Measurements from ENCODE around the gene UNC5A.

UNC5A gene

DNA sequence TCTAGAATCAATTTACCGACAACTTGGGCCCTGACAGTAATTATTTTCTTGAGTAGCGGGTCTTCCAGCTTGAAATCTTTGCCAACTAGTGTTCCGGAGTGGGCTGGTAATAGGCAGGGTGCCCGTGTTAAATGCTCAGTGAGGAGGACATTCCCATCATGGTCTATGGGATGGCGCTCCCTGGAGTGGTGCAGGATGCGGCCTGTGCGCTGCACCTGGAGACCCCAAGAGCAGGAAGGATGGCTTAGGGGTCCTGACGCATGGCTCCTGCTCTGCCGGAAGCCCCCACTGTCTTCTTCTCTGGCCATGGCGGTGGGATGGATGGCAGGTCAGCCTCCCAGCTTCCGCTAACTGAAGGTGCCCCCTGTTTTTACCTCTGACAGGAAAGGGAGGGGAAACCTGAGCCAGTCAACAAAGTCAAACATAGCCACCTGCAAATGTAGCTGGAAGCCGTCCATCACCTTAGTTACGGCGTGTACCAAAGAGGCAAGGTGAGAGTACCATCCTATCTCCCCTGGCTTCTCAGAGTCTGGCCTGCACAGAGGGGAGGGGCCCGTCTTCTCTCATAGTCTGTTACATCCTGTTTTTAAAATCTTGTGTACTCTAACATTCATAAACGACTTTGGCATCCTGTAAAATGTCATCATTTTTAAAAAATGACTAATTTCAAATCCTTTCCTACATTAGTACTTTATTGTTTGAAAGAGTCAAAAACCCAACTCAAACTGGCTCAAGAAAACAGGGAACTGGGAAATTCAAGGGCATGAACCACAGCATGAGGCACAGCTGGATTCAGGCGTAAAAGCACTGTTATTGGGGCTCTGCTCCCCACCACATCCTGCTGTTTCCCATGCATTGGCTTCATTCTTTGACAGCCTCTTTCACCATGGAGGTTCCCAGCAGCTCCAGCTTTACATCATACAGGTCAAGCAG is 28.5 kb upstream of the UNC5A start:
- no peak for DNase-seq (ENCODE audit: low spot score)

GRCh38 chr5:176784218-176785165 is 25.9 kb upstream of the UNC5A start:
- DNase-seq (ENCODE audit: low spot score): no peak

DNA sequence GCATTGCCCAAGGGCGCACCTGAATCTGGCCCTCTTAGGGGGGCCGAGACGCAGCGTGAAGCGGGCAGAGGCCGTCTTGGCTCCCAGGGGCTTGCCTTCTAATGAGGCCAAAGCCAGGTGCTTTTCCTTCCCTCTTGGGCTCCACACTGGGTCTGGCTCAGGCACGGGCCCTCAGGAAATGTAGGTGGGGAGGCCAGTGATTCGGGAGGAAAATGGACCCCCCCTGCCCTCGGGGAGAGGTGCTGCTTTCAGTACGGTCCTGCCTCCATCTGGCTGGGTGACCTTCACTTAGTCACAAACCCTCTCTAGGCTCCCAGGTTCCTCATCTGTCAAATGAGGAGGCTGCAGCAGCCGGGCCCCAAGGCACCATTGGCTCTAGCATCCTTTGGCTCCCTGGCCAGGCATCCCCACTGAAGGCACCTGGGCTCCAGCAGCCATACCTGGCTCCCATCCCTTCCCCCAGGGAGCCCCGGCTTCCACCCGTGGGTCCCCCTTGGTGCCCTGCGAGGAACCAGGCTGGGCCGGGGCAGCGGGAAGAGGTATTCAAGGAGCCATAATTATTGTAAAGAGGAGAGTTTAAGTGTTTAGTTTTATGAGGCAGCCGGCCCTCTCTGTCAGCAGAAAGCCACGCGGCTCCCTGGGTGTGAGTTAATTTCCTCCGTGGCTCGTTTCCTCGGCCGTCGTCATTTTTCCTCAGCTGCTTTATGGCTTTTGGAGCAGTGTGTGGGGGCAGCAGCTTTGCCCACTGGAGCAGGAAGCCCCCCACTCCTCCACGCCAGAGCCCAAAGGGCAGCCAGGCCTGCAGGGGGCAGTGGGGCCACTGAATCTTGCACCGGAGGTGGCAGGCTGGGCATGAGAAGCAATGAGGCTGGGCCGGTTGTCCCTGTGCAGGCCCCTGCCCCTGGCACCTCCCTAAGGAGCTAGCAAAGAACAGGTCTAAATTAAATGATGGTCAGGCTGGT is 24.9 kb upstream of the UNC5A start:
- DNase-seq (ENCODE audit: low spot score): no peak

GRCh38 chr5:176787676-176788075 is 22.7 kb upstream of the UNC5A start:
- DNase-seq (ENCODE audit: low spot score): no peak

GRCh38 chr5:176788091-176788490 is 22.3 kb upstream of the UNC5A start:
- no peak for DNase-seq (ENCODE audit: low spot score)

DNA sequence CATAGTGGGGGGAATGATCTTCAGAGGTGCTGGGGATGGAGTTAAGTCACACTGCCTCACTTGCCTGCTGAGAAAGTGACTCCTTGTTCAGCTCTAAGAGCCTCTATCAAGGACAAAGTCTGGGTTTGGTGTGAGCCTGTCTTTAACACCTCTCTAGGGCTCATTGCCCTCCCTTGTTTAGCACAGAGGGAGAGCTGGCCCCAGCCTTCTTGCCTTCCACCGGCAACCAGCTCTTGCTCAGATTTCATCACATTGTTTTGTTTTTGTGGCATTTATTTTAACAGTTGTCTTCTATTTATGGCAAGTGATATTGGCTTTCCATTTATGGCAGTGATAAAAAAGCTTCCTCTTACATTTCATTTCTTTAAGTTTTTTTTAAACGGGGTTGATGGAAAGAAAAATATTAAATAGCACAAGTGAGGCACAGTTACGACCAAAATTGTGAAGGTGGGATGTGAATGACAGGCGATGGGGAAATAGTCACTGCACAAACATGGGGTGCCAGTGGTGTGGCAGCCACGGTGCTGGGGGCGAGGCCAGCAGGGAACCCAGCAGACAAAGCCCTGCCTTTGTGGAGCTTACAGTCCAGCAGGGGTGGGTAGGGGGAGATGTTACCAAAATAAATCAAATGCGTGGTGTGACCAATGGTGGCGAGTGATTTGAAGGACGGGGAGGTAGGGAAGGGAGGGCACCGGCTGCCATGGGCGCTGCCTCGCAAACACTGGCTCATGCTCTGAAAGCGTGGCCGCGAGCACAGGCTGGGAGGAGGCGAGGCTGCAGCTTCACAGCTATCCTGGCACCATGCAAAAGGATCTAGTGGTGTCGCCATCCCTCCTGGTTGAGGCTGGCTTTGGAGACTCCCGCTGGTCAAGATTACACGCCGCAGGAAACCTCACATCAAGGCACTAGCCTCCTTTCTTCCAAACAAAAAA is 21.2 kb upstream of the UNC5A start:
- no peak for DNase-seq (ENCODE audit: low spot score)

DNA sequence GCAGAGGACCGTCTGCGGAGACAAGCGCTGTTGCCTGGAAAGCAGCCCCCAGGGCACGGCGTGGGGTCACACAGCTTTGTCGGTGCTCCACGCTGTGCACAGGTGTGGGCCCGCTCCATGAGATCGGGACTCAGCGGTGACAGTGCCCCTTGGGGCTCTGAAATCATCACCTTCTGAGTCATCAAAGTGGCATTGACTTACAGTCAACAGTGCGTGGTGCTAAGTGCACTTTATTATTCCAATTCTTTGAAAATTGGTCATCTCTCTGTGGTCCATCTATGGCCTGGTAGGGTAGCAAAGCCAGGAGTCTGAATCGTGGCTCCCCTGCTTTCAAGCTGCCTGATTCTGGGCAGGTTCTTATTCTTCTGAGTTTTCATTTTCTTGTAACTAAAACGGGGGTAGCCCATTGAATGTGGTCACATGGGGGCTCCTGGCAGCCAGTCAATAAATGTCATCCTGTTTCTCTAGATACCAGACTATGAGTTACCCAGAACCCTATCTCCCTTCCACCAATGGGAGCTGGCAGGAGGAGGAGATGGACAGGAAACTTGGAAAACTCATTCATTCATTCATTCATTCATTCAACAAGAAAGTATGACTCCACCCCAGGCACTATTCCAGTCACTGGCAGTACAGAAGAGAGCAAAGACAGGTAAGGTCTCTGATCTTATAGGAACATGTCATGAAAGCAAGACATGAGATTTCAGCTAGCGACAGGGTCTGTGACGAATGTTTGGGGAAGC is 20.3 kb upstream of the UNC5A start:
- no peak for DNase-seq (ENCODE audit: low spot score)

DNA sequence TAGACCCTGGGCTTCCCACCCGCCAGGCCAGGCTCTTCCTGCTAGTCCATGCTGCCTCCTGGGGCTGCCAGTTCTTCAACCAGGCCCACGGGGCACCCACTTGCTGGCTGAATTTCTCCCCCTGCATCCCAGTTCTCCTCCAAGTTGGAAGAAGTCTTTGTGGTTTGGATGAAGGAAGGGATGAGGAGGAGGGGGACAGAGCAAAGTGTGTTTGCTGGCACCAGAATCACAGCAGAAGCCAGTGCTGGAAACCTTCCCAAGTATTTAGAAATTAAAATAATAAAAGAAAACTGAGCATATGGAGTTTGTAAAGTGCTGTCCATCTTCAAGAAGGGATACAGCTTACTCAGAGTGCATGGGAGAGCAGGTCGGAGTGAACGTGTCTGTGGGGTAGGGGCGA is 19.4 kb upstream of the UNC5A start:
- no peak for DNase-seq (ENCODE audit: low spot score)

DNA sequence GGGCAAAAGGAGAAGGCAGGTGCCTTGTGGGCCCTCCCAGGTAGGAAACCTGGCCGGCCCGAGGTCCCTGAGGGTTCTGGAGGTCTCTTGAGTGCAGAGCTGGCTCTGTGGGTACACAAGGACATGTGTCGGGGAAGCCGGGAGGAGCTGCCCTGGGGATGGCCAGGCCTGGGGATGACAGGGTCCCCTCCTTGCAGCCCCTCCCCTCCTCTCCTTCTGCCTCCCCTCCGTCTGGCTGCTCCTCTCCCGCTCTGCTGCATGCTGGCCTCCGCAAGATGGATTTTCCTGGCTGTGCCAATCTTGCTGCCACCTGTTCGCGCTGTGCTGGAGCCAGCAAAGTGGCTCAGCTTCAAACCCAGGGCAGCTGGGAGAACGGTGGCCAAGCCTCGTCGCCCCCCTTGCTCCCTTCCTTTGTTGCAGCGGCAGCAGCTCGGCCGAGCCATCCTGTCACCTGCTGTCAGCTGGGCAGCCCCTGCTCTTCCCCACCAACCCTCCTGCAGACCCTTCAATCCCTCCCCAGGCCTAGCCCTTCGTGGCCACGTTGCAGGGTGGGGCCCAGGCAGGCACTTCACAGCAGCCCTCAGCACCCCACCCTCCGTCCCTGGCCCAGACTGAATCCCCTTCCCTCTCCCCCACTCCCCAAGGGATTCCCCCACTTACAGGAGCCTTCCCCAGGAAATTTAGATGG is 17.6 kb upstream of the UNC5A start:
- DNase-seq (ENCODE audit: low spot score): no peak

DNA sequence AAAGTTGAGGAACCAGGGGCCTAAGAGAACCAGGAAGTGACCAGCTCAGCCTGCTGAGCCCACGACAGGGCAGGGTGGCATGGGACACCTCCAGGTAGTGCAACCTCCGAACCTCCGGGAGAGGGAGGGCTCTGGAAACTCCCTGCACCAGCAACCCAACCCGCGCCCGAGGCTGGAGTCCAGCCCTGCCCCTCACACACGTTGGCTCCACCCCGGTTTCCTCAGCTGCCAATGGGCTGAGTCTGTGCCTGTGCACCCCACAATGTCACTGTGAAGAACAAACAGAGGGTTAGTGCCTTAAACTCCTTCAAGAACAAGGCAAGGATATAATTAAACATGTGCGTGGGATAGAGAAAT is 17.0 kb upstream of the UNC5A start:
- DNase-seq (ENCODE audit: low spot score): no peak

DNA sequence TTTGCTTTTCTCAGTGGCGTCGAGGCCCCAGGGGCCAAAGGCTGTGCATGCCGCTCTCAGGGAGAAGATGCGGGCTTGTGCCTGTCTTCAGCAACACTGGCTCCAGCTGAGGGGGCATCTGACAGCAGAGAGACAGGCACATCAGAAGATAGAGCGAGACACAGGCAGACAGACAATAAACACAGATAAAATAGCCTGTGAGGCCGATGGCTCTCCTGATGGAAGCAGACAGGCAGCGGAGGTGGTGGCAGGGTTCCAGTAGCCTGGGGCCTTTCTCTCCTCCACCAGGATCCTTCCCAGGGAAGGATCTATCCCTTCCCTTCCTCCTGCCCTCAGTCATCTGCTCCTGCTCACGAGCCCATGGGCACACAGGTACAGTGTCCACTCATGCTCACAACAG is 16.6 kb upstream of the UNC5A start:
- no peak for DNase-seq (ENCODE audit: low spot score)

DNA sequence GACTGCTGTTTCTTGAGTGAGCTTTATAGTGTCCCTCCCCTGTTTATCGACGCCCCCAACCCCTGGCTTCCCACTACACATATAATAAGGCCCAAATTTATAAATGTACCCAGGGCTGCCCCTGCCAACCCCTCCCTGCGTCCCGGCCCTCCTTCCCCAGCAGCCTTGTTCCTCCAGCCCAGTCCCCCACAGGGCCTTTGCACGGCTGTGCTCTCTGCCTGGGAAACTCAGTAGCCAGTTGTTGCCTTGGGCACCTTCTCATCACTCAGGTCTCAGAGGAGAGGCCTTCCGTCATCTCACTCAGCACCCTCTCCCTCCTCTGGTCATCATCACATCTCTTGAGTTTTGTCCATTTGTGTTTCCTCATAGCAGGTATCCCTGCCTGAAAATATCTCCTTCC is 15.8 kb upstream of the UNC5A start:
- DNase-seq (ENCODE audit: low spot score): no peak

DNA sequence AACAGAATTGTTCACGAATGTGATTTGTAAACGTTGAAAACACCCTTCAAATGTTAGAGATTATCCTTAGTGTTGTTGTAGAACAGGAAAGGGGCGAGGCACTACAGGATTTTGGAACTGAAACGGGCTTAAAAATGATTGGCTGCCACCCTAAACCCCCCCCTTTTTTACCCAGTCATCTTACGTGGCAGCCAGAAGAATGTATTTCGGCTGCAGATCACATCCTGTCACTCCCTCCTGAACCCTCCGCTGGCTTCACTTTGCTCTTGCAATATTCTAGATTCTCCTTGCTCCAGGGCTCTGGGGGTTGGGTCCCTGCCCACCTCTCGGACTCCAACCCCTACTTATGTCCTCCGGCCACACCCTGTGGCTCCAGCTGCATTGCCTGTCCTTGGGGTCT is 13.9 kb upstream of the UNC5A start:
- DNase-seq (ENCODE audit: low spot score): no peak

- no peak for DNase-seq (ENCODE audit: low spot score)
Observed at GRCh38 chr5:176796970-176797369, 13.4 kb upstream of the UNC5A start.

DNA sequence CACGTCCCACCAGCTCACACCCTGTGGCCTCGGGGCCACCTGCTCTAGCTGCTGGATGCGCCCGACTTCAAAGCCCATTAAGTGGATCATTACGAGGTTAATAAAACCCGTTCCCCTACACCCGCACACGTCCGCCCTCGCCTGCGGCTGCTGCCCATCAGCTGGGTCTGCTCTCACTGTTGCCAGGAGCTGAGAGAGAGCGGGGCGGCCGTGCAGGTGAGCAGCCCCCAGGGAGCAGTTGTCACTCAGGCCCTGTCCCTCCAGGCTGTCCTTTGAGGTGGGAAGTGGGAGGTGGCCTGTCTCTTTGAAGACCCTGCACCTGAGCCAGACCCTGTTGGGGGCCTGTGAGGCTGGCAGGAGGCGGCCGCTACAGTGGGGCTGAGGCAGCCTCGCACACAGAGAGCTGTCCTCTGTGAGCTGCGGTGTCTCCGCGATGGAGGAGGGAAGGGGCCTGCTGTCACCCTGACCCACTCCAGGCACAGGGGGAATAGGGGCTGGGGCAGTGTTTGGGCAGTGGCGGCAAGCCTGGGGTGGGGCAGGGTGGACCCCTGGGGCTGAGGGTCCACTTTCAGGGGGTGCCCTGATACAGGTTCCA is 12.8 kb upstream of the UNC5A start:
- DNase-seq (ENCODE audit: low spot score): no peak

DNA sequence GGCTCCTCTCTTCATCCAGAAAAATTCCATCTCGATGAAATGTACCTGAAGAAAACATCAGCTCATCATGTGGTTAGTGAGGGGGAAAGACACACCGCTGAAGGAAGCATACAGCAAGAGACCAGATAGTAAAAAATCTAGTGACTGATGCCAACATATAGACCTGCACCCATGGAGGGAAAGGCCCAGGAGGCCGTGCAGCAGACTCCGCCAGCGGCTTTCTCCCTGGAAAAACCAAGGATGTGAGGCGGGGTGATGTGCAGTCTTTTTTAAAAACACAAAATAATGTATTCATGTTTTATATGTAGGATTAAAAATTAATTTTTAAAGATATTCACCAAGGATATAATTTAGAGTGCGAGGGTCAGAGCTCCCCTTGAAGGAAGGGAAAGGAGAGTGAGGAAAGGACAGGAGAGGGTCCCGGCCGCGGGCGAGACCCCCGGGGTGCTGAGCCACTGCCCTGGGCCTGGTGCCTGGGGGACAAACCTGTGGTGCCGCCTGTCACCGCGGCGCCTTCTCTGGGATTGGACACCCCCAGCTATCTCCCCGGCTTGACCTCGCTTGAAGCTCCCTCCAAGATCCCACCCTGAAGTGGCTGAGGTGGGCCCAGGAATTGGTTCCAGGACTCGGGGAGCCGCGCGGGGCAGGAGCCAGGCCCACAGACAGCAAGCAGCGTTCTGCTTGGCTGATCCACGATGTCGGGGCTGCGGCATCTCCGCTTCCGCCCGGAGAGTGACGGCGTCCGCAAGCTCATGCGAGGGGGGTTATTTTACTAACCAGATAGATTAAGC is 12.1 kb upstream of the UNC5A start:
- no peak for DNase-seq (ENCODE audit: low spot score)

DNA sequence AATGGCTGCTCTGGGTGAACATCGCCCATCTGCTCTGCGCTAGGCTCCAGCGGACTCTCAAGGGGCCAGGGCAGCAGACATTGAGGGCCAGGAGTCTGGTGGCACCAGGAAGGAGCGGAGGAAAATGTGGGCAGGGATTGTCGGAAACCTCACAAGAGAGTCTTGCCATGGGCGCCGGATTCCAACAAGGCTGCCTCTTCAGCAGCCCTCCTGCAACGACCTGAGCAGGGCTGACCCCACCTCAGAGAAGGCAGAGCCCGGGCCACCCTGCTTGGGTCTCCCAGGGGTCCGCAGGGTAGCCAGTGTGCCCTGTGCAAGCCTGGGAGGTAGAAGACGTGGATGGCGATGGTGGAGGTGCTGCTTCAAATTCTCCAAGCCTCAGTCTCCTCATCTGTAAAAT is 11.4 kb upstream of the UNC5A start:
- DNase-seq (ENCODE audit: low spot score): no peak

- no peak for DNase-seq (ENCODE audit: low spot score)
Observed at GRCh38 chr5:176799488-176799887, 10.9 kb upstream of the UNC5A start.

Data from hematopoietic multipotent progenitor cell treated with erythropoietin and hydrocortisone succinate and interleukin-3 and kit ligand, for 17 days (in vitro differentiated cells).